ENCODE measurements around the gene KIAA1210.

- TF ChIP-seq CTCF (conservative IDR thresholded peaks at IDR 0.05; ENCODE audit: low read depth, low read length): no peak
- TF ChIP-seq EZH2 (IDR thresholded peaks at IDR 0.05; ENCODE audit: borderline replicate concordance, low read depth, low read length, poor library complexity, severe bottlenecking): no peak
Measured at GRCh38 chrX:119072744-119073143, 54.9 kb downstream of the KIAA1210 start, which contains the start of gene CT47C1.

Measured in A673 (cell line).